Neutrophil (primary cell): ENCODE data around the gene MYO1D.

ENCODE experiments used
- H3K27ac ChIP-seq: fragments of 200-600 bp; sonication (generic); 2 replicates; pipeline ENCODE4 v1.5.1; 2016; ENCODE audit warnings: mild to moderate bottlenecking, moderate library complexity
- H3K27me3 ChIP-seq: fragments of 200-600 bp; sonication (generic); 2 replicates; pipeline ENCODE4 v1.6.0; 2016; ENCODE audit warnings: mild to moderate bottlenecking
- H3K36me3 ChIP-seq: fragments of 200-600 bp; sonication (generic); 2 replicates; pipeline ENCODE4 v1.5.1; 2017
- H3K4me1 ChIP-seq, 2 experiments: fragments of 200-600 bp in 1 of 2; sonication (generic) in 1 of 2; 1 replicate in 1 of 2; 2 replicates in 1 of 2; pipeline versions ENCODE4 v1.5.1 to v1.6.1; 2013 to 2016; ENCODE audit warnings: low read depth in 1 of 2, low read length in 1 of 2, mild to moderate bottlenecking in 1 of 2, moderate library complexity in 1 of 2; ENCODE audit not compliant: control insufficient read depth in 1 of 2, insufficient read depth in 1 of 2
- H3K4me3 ChIP-seq, 2 experiments: fragments of 200-600 bp in 1 of 2; sonication (generic) in 1 of 2; 1 replicate in 1 of 2; 2 replicates in 1 of 2; pipeline ENCODE4 v1.5.1; 2013 to 2016; ENCODE audit warnings: low read depth in 1 of 2, low read length in 1 of 2, mild to moderate bottlenecking in 1 of 2, moderate library complexity in 1 of 2
- H3K9me3 ChIP-seq: fragments of 200-600 bp; sonication (generic); 2 replicates; pipeline ENCODE4 v1.5.1; 2016
- CTCF ChIP-seq: fragments of 200-600 bp; sonication (generic); IDR thresholded peaks from 2 replicates; pipeline ENCODE4 v1.5.1; 2016; ENCODE audit warnings: antibody characterized with exemption

Gene MYO1D

DNA sequence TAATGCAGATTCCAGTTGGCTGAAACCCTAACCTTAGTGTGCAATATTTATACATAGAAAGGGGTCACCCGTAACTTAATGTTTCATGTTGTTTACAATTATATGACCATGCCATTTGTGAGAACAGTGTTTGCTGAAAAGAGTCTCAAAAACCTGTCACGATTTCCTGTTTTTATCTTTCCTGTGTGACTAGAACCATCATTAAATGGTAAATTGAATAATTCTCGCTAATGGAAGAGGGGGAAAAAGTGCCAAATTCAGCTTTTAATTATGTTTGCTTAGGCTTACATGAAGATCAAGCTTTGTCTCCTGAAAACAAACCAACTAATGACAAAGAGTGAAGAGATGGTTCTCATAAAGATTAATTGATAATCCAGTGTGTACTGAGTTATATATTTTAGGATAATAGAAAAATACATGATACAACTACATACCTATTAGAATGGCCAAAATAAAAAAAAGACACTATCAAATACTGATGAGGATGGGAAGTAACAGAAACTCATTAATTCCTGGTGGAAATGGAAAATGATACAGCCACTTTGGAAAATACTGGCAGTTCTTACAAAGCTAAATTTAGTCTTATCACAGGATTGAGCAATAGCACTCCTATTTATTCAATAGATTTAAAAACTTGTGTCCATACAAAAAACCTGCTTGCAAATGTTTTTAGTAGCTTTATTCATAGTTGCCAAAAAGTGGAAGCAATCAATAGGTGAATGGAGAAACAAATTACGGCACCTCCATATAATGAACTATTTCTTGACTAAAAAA lies 248.5 kb downstream of the MYO1D start:
- H3K27me3 ChIP-seq = no peaks in the 10 kb centered on the region
- TF ChIP-seq CTCF = no peak
- H3K4me3 ChIP-seq = no peak overlapping the region
- no peaks in the 10 kb centered on the region for H3K9me3 ChIP-seq
- H3K27ac ChIP-seq = no peak overlapping the region
- H3K4me1 ChIP-seq = no peaks in the 10 kb centered on the region
- no peaks in the 10 kb centered on the region for H3K36me3 ChIP-seq

GRCh38 chr17:32627239-32627996 lies 249.5 kb downstream of the MYO1D start:
- Histone ChIP-seq H3K4me3 (no peak overlapping the region), H3K27ac (no peak overlapping the region), H3K4me1 (no peaks in the 10 kb centered on the region), H3K27me3 (no peaks in the 10 kb centered on the region), H3K9me3 (no peaks in the 10 kb centered on the region), H3K36me3 (no peaks in the 10 kb centered on the region)
- TF ChIP-seq CTCF = no peak

- H3K4me1 ChIP-seq = no peaks in the 10 kb centered on the region
- H3K27ac ChIP-seq = no peak overlapping the region
- TF ChIP-seq CTCF = no peak
- no peaks in the 10 kb centered on the region for H3K36me3 ChIP-seq
- no peak overlapping the region for H3K4me3 ChIP-seq
- no peaks in the 10 kb centered on the region for H3K27me3 ChIP-seq
- H3K9me3 ChIP-seq = no peaks in the 10 kb centered on the region
Measured at GRCh38 chr17:32626379-32626791, 250.5 kb downstream of the MYO1D start.

GRCh38 chr17:32625971-32626370 lies 251.0 kb downstream of the MYO1D start:
- H3K4me1 ChIP-seq = no peaks in the 10 kb centered on the region
- no peak overlapping the region for H3K4me3 ChIP-seq
- no peaks in the 10 kb centered on the region for H3K9me3 ChIP-seq
- H3K27ac ChIP-seq = no peak overlapping the region
- H3K27me3 ChIP-seq = no peaks in the 10 kb centered on the region
- no peak for TF ChIP-seq CTCF
- H3K36me3 ChIP-seq = no peaks in the 10 kb centered on the region

- H3K27ac ChIP-seq = no peak overlapping the region
- no peaks in the 10 kb centered on the region for H3K9me3 ChIP-seq
- no peaks in the 10 kb centered on the region for H3K36me3 ChIP-seq
- H3K4me1 ChIP-seq = no peaks in the 10 kb centered on the region
- no peak overlapping the region for H3K4me3 ChIP-seq
- no peak for TF ChIP-seq CTCF
- no peaks in the 10 kb centered on the region for H3K27me3 ChIP-seq
Measured at GRCh38 chr17:32623196-32623595, 253.7 kb downstream of the MYO1D start.
